OCI-LY3 (cell line): ENCODE measurements around the gene EFS.

Experiments
- CTCF ChIP-seq: fragments of 200-600, 300-600 bp; sonication (generic); IDR thresholded peaks from 2 replicates; pipeline ENCODE4 v1.5.1; 2014; ENCODE audit warnings: antibody characterized with exemption, low read length, low read depth
- EZH2phosphoT487 ChIP-seq: fragments of 200-600 bp; shearing (Covaris generic); IDR thresholded peaks from 2 replicates; pipeline ENCODE4 v1.6.1; 2018; ENCODE audit warnings: antibody characterized with exemption, mixed run types, low read depth

- TF ChIP-seq CTCF (no peak), EZH2phosphoT487 (no peak)
Measured at GRCh38 chr14:23403908-23404307, 38.9 kb upstream of the EFS start.
